Activated CD8-positive, alpha-beta memory T cell treated with anti-CD3 and anti-CD28 coated beads for 36 hours (primary cell): Measurements from ENCODE around the gene CLC. TPM values are rescaled to one million over a fixed set of nuclear protein-coding genes. Genes with fewer than 3 reads are reported as not detected.
"Not testable (repeated sequence)": the region's sequence is repeated elsewhere in the genome, so short reads cannot be mapped to it uniquely, and the experiment has no call there.

Source experiments
- CTCF ChIA-PET: fragments of 350-600 bp; sonication (Branson Sonifier 250); formaldehyde crosslinking; loops from one replicate; lab custom pipeline; 2021; ENCODE audit warnings: antibody characterized with exemption; lab: Charles Lee
- POLR2A ChIA-PET: fragments of 350-600 bp; sonication (Branson Sonifier 250); formaldehyde crosslinking; loops from one replicate; lab custom pipeline; 2021; ENCODE audit warnings: antibody characterized with exemption; lab: Charles Lee
- total RNA-seq, 2 experiments: library from RNA; stranded (reverse); gene quantifications; one replicate each; pipeline ENCODE4 v1.2.3, GENCODE V29; 2021

The CLC gene
- total RNA-seq, 2 experiments from 2014 or later, result not detected

DNA sequence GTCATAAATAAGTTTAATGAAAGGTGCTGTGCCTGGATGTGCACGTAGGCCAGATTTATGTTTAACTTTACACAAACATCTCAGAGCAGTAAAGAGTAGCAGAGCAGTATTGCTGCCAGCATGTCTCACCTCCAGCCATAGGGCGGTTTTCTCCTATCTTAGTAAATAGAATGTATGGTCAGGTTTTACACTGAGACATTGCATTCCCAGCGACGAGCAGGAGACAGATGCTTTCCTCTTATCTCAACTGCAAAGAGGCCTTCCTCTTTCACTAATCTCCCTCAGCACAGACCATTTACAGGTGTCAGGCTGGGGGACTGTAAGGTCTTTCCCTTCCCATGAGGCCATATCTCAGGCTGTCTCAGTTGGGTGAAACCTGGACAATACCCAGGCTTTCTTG lies 49.2 kb downstream of the CLC start:
- CTCF ChIA-PET, POLR2A ChIA-PET: not testable (repeated sequence)

DNA sequence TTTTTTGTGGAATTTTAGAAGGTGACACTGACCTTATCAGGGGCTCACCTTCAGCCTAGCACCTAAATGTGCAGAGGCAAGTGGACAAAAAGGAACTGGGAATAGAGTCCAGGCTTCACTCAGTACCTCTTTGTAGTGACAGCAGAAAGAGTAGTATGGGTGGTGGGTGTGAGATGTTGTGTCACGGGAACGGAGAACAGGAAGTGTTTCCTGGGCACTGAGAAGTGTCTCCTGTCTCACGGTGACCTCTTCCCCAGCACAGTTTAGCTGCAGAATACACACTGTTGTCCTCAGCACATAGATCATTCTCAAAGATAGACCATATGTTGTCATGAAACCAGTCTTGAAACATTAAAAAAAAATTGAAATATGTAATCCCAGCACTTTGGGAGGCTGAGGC lies 51.1 kb downstream of the CLC start:
- ChIA-PET CTCF (no interaction called here), POLR2A (no interaction called here)

DNA sequence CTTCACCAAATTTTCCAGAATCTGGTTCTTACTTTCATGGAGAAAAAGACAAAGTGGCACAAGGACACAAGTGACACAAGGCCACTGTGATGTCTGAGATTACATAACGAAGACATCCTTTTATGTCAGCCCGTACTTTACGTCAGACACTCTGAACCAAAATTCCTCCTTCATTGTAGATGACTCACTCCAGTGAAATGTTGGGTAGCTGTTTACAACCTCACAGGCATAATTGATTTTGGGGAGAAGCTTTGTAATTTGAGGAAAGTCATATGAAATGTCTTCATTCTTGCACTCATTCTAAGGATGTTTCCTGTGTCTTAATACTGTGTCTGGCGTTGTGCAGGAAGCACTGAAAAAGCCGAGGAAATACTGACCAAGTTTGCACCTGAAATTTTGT lies 53.6 kb downstream of the CLC start:
- ChIA-PET POLR2A (no interaction called here), CTCF (no interaction called here)

DNA sequence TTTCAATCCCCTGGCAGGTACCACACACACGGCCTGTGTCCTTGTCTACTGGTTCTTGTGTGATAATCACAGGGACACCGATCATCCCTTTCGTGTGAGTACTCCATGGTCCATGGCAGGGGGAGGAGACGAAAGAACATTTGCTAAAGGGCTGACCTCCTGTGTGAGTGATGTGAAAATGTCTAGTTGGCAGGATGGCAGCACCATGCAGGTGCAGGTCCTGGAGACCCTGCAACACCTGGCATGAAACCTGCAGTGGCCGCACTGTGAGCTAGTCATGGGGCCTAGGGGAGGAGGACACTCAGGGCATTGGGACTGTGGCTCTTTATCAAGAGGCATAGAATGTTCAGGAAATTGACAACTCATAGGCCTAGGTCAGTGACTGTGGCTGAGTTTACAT lies 56.4 kb downstream of the CLC start:
- CTCF ChIA-PET, result no interaction called here
- POLR2A ChIA-PET, result no interaction called here

Other genes with a start within 250 kb of the CLC start
- gene DLL3, start 239.1 kb downstream of the CLC start, total RNA-seq, result 1 to 10 TPM; 1.6 TPM
- gene SELENOV, start 222.9 kb downstream of the CLC start, total RNA-seq, result not detected
- 1 to 10 TPM; 3.2 to 3.4 TPM for gene EID2B, start 205.2 kb downstream of the CLC start, total RNA-seq
- gene EID2, start 197.9 kb downstream of the CLC start, total RNA-seq, result 10 to 100 TPM; 12.9 to 13.5 TPM
- gene LGALS13, start 135.5 kb downstream of the CLC start, total RNA-seq, result not detected
- gene LGALS16, start 82.1 kb downstream of the CLC start, total RNA-seq, result not detected
- gene LGALS14, start 33.5 kb downstream of the CLC start, total RNA-seq, result not detected
- gene LEUTX, start 40.8 kb upstream of the CLC start, total RNA-seq, result not detected
- gene DYRK1B, start 96.1 kb upstream of the CLC start, total RNA-seq, result 1 to 10 TPM; 5.8 to 7.3 TPM
- gene FBL, start 108.3 kb upstream of the CLC start, total RNA-seq, result 100 to 1,000 TPM; 779 to 780 TPM
- 1 to 10 TPM; 1.5 to 2.1 TPM for gene FCGBP, start 196.6 kb upstream of the CLC start, total RNA-seq
- 100 to 1,000 TPM; 159 to 170 TPM for gene PSMC4, start 233.1 kb upstream of the CLC start, total RNA-seq